D721Med (cell line): Measurements from ENCODE around the gene GLA.

Experiments used
- DNase-seq: peaks from one replicate; pipeline ENCODE4 v3.0.0; 2011; ENCODE audit warnings: low spot score; ENCODE audit not compliant: insufficient read length
- FAIRE-seq: peaks from 2 replicates; lab custom pipeline; 2011; peaks lifted over from hg19 to GRCh38; lab: Jason Lieb, UNC
- TF ChIP-seq, protein P1 (sequence below): IDR thresholded peaks from 2 replicates; pipeline ENCODE4 v1.5.1; 2012; ENCODE audit warnings: mild to moderate bottlenecking, control low read depth; ENCODE audit not compliant: insufficient read depth; ENCODE audit errors: missing control alignments

GLA gene

DNA sequence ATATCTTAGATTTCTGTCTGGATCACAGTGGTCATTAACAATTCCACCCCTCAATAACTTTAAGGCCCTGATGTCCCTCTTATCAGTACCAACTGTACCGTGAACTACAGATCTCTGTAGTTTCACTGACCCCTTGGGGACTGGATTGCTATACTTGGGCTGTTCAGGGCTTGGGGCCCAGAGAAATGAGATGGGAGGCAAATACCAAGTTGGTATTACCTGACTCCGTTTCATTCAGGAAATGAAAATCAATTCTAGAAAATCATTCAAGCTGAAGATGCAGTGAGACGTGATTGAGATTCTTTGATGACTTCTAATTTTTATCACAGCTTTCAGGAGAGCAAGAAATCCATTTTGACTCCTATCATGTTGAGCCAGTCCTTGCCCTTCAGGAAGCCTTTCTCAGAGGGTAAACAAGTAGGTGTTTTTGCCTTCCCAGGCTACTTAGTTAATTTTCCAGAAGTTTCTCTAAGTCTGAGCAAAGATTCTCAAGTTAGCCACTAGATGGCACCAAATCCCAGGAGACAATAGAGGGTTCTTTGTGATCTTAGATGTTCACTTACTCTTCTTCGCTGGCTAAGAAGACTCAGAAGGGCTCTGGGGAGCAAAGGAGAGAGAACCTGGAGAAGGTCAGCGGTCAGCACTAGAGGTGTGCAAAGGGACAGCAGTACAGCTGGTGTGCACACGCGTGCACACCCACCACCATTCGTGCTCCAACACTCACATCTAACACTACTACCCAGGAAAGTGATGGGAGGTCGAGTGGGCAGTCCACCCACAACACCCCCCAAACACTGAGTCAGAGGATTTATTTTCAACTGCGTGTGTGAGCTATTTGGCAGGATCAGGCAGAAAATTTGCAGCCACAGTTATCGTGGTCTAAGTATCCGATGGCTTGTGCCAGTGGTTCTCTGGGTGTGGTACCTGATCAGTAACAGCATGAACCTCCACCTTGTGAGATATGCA, 7.7 kb upstream of the GLA start:
- TF ChIP-seq, protein P1, sequence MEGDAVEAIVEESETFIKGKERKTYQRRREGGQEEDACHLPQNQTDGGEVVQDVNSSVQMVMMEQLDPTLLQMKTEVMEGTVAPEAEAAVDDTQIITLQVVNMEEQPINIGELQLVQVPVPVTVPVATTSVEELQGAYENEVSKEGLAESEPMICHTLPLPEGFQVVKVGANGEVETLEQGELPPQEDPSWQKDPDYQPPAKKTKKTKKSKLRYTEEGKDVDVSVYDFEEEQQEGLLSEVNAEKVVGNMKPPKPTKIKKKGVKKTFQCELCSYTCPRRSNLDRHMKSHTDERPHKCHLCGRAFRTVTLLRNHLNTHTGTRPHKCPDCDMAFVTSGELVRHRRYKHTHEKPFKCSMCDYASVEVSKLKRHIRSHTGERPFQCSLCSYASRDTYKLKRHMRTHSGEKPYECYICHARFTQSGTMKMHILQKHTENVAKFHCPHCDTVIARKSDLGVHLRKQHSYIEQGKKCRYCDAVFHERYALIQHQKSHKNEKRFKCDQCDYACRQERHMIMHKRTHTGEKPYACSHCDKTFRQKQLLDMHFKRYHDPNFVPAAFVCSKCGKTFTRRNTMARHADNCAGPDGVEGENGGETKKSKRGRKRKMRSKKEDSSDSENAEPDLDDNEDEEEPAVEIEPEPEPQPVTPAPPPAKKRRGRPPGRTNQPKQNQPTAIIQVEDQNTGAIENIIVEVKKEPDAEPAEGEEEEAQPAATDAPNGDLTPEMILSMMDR = peak; percentile 47
- DNase-seq = no peak
- FAIRE-seq = no peak

DNA sequence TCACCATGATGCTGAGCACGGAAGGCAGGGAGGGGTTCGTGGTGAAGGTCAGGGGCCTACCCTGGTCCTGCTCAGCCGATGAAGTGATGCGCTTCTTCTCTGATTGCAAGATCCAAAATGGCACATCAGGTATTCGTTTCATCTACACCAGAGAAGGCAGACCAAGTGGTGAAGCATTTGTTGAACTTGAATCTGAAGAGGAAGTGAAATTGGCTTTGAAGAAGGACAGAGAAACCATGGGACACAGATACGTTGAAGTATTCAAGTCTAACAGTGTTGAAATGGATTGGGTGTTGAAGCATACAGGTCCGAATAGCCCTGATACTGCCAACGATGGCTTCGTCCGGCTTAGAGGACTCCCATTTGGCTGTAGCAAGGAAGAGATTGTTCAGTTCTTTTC, 4.3 kb upstream of the GLA start:
- TF ChIP-seq, protein P1 = no peak
- DNase-seq = no peak
- FAIRE-seq = no peak

DNA sequence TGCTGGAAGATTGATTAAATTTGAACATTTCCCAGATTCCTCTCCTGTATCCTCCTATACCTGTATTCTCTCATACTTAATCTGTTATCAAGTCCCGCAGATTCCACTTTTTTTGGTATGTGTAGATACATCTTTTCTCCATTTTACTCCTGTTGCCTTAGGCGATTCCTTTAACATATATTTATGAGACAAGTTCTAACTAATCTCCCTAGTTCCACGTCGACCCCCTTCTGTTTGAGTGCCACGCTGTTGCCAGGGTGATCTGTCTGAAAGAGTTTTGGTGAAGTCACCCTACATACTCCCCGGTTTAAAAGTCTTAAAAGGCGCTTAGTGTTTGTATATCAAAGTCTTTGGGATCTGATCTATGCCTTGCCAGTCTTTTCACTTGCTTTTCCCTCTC, 2.7 kb upstream of the GLA start:
- TF ChIP-seq, protein P1 = no peak
- no peak for FAIRE-seq
- DNase-seq = no peak

DNA sequence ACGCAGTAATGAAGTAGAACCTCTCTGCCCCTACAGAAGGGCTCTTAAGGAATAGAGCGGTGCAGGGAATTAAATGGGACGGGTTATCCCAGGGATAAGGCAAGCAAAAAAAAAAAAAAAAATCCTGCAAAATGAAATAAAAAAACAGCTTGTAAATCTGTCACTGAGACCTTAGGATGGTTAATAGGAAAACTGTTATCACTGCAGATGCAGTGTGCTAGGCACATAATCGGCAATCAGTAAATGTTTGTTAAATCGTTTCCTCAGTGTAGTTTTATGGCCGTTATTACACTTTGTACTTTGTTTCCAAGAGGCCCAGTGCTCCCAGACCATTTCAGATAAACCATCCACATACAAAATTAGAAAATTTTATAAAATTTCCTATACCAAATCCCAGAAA, 1.3 kb upstream of the GLA start:
- no peak for DNase-seq
- FAIRE-seq = no peak
- TF ChIP-seq, protein P1 = no peak

DNA sequence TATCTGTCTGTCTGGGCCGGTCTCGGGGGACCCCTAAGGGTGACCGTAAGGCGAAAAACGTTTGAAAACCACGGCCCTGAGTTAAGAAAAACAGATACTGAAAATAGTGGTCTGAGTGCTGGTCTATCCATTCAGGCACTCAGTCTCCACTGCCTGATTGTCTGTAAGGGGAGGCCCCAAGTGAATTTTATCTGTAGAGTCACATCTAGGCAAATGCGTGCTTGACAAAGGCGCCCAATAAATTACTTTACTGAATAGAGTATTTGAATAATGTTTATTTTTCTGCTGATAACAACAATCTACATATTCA, 762 bp upstream of the GLA start:
- FAIRE-seq (no peak), DNase-seq (no peak)
- TF ChIP-seq, protein P1 = no peak

DNA sequence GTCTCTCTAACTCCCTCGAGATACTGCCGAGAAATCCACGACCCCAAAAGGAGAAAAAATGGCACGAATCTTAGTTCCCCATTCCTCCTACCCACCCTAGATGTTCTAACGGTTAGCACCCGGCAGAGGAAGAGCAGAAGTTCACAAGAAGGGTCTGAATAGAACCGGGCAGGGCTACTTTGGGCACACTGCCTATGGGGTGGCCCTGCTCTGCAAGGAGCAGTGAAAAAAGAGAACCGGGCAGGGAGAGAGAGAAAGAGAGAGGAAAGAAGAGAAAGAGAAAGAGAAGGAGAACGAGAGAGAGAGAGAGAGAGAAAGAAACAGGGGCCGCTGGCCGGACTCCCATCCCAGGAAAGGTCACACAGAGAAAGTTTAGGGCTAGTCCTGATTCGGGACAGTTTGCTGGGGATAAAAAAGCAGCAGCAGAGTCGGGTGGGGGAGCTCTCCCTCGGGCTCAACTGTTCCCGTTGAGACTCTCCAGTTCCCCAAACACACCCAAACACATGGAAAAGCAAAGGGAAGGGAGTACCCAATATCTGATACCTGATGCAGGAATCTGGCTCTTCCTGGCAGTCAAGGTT, 468 bp downstream of the GLA start:
- FAIRE-seq (no peak), DNase-seq (no peak)
- TF ChIP-seq, protein P1 = no peak

DNA sequence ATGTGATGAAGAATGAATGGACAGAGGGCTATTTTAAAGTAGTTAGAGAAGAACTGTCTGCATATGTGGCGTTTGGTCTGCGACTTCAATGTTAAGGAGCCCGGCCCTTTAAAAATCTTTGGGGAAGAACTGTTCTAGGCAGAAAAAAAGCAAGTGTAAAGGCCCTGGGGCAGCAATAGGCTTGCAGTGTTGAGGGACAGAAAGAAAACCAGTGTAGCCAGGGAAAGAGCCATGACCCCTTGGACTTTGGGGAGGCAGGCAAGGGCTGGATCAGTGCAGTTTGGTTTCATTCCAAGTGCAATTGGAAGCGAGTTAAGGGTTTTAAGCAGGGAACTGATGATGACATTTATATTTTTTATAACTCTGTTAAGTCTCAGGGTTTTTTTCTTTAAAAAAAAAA, 7.9 kb downstream of the GLA start:
- FAIRE-seq (no peak), DNase-seq (no peak)
- TF ChIP-seq, protein P1 = no peak
